T47D (cell line): ENCODE data around the gene GTF2H3.

ENCODE experiments used
- DNase-seq, 2 experiments: peaks; one replicate each; pipeline versions ENCODE4 v3.0.0 to v3.0.0-alpha.2; 2011 to 2012; ENCODE audit warnings: low read depth in 1 of 2, low spot score in 1 of 2
- JUND ChIP-seq: IDR thresholded peaks from 2 replicates; pipeline ENCODE4 v1.6.1; 2012; ENCODE audit warnings: low read depth
- in situ Hi-C: cut with HindIII; loops from 2 replicates; pipeline ENCODE4 v1.10.0; 2016; ENCODE audit warnings: low sequenced_read_pairs, low pct_unique_long_range_greater_than_20kb

Gene GTF2H3

DNA sequence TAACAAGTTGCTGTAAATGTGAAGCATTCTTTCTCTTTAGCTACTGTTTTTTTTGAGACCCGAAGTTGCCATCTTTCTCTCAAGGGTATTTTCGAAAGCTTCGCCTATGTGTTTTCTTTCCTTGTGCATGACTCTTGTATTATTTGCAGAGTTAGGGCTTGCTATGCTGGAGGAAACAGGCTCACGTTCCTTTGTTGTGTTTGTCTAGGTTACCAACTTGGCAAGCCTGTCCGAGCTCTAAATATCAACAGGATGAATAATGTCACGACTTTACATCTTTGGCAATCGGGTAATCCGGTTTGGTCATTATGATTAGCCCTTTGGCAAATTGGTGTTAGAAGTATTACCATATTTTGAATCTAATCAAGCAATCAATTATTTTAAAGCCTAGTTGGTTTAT lies 62.6 kb downstream of the GTF2H3 start:
- TF ChIP-seq JUND = no peak
- in situ Hi-C loops = no loop called here

DNA sequence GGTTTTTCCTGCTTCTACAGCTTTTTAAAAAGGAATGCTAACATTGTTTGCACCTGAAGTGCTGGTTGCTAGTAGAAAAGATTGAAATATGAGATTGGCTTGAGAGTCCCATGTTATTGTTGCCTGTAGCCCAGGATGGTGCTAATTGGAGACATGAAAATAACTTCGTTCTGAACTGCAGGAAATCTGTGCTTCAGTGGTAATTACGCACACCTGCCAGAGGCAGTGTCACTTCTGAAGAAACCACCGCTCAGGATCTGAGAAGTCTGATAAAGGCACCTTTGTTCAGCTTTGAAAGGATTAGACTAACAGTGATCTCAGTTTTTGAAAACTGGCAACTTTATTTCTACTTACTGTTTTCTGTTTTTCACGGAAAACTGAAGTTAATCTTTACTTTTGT lies 63.0 kb downstream of the GTF2H3 start:
- TF ChIP-seq JUND = no peak
- in situ Hi-C loops = no loop called here
- peak in 1 of 2 experiments; percentile 49 for DNase-seq

More for the DNA sequence above, 62.6 kb downstream of the GTF2H3 start:
- DNase-seq = peak; percentile 67 to 88

DNA sequence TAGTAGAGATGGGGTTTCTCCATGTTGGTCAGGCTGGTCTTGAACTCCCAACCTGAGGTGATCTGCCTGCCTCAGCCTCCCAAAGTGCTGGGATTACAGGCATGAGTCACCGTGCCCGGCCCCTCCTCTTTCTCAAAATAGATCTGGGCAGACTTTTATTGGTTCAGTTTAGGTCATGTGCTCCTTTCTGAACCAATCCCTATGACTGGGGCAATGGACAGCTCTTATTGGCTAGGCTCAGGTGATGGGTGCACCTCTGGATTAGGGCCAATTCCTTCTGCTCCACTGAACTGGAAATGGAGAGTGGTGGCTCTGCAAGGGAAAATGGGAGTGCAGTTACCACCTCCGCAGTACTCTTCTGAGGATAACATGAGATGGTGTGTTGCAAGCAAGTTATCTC lies 72.3 kb downstream of the GTF2H3 start:
- no peak for TF ChIP-seq JUND
- DNase-seq = peak in 1 of 2 experiments; percentile 65
- in situ Hi-C loops = no loop called here

DNA sequence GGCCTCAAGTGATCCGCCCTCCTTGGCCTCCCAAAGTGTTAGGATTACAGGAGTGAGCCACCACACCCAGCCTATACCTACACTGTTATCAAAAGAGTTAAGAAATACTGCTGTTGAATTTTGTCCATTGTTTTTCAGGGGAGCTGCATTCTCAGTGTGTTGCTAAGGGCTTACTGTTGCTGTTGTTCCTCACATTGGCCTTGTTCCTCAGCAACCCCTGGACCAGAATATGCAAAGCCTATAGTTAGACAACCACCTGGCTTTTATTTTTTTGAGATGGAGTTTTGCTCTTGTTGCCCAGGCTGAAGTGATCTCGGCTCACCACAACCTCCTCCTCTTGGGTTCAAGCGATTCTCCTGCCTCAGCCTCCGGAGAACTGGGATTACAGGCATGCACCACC lies 73.8 kb downstream of the GTF2H3 start:
- TF ChIP-seq JUND = no peak
- no peak for DNase-seq
- in situ Hi-C loops = no loop called here
